Measurements from ENCODE around the gene PUM1.

DNA sequence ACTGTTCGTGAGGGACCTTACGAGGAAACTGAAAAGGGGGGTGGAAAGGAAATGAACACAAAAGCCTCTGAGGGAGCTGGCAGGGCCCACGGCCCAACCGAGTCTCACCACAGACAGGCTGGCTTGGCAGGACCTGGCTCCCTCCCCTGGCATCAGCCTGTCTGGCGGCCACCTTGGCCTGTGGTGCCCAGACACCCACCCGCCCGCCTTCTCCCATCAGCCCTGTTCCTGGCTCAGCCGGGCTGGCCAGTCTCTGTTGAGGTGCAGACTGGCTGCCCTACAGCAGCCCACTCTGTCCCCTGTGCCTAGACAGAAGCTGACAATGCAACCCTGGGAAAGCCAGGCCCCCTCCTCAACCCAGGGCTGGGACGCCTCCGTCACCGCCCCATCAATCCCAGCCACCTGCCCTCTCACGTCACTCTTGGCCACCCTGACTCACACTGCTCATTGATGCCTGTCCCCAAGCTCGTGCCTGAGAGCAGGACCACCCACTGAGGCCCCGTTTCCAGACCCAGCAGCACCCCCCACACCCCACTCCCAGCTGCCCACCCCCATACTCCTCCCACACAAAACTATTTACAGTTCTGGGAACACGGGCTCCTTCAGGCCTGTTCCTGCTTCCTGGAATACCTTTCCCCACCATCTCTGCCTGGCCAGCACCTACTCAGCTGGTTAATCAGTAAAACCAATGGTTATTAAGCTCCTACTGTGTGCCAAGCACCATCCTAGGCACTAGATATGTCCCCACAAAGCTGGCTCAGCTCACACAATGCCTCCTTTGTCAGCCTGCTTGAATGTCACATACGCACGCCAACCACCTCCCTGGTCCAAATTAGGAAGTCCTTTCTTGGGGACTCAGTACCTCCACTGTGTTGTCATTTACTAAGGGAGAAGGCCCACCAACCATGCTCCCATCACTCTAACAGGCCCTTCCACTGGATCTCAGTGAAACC is 179.7 kb downstream of the PUM1 start:
- TF ChIP-seq POLR2A (IDR thresholded peaks at IDR 0.05) (no peak), CTCF (IDR thresholded peaks at IDR 0.05) (no peak)

Measured in thyroid gland (tissue), 4 donors.